HL-60/S4 (cell line): ENCODE data around the gene WFDC11.
"Not testable (repeated sequence)": the region's sequence is repeated elsewhere in the genome, so short reads cannot be mapped to it uniquely, and the experiment has no call there.

Experiments used
- in situ Hi-C: fragments of 300-500 bp; cut with MboI; formaldehyde crosslinking; loops from 2 replicates; pipeline ENCODE4 v1.14.3; 2022; ENCODE audit warnings: low sequenced_read_pairs

WFDC11 gene

GRCh38 chr20:45670139-45670538 lies at the start of gene WFDC11:
WFDC11 (minus strand) TSS chr20:45670239; CDS start chr20:45650600, 19,639 bp downstream.
- in situ Hi-C loops: no loop called here

- in situ Hi-C loops: not testable (repeated sequence)
Measured at GRCh38 chr20:45716141-45716688, 46.2 kb upstream of the WFDC11 start.

- in situ Hi-C loops: no loop called here
Measured at GRCh38 chr20:45704969-45705637, 35.1 kb upstream of the WFDC11 start, which contains the start of gene WFDC10B. WFDC10B (minus strand) TSS chr20:45705019; CDS start chr20:45685992, 19,027 bp downstream.

GRCh38 chr20:45701873-45702272 lies 31.8 kb upstream of the WFDC11 start, which contains the start of gene WFDC13:
WFDC13 (plus strand) TSS chr20:45702038; CDS start chr20:45702124, 86 bp downstream.
- in situ Hi-C loops: no loop called here

- in situ Hi-C loops: no loop called here
Measured at GRCh38 chr20:45701104-45701503, 31.1 kb upstream of the WFDC11 start.

- in situ Hi-C loops: no loop called here
Measured at GRCh38 chr20:45695496-45695895, 25.5 kb upstream of the WFDC11 start.

- in situ Hi-C loops: not testable (repeated sequence)
Measured at GRCh38 chr20:45693346-45693745, 23.3 kb upstream of the WFDC11 start.

- in situ Hi-C loops: no loop called here
Measured at GRCh38 chr20:45685896-45686295, 15.9 kb upstream of the WFDC11 start.

- in situ Hi-C loops: no loop called here
Measured at GRCh38 chr20:45679650-45680049, 9.6 kb upstream of the WFDC11 start.

- in situ Hi-C loops: no loop called here
Measured at GRCh38 chr20:45672765-45673164, 2.7 kb upstream of the WFDC11 start.

- in situ Hi-C loops: not testable (repeated sequence)
Measured at GRCh38 chr20:45657038-45657437, 13.0 kb downstream of the WFDC11 start.

GRCh38 chr20:45651726-45652125 lies 18.3 kb downstream of the WFDC11 start:
- in situ Hi-C loops: not testable (repeated sequence)

GRCh38 chr20:45649312-45649863 lies 20.7 kb downstream of the WFDC11 start:
- in situ Hi-C loops: no loop called here

GRCh38 chr20:45647441-45648050 lies 22.5 kb downstream of the WFDC11 start:
- in situ Hi-C loops: no loop called here

GRCh38 chr20:45646875-45647274 lies 23.2 kb downstream of the WFDC11 start:
- in situ Hi-C loops: no loop called here

- in situ Hi-C loops: not testable (repeated sequence)
Measured at GRCh38 chr20:45645869-45646268, 24.2 kb downstream of the WFDC11 start.

- in situ Hi-C loops: not testable (repeated sequence)
Measured at GRCh38 chr20:45641076-45641475, 29.0 kb downstream of the WFDC11 start.

GRCh38 chr20:45639687-45640086 lies 30.4 kb downstream of the WFDC11 start:
- in situ Hi-C loops: no loop called here

- in situ Hi-C loops: no loop called here
Measured at GRCh38 chr20:45636513-45636912, 33.5 kb downstream of the WFDC11 start.

GRCh38 chr20:45631184-45631583 lies 38.9 kb downstream of the WFDC11 start, which contains the start of gene WFDC9:
WFDC9 (minus strand) TSS chr20:45631284; CDS start chr20:45610181, 21,103 bp downstream.
- in situ Hi-C loops: no loop called here

- in situ Hi-C loops: no loop called here
Measured at GRCh38 chr20:45630371-45630770, 39.7 kb downstream of the WFDC11 start.
